ENCODE measurements around the gene MEN1. TPM values are rescaled to one million over a fixed set of nuclear protein-coding genes. Genes with fewer than 3 reads are reported as not detected.

MEN1 gene
- total RNA-seq, 6 donors from 2014 or later: 15.4 to 47.1 (median 24.4) TPM

DNA sequence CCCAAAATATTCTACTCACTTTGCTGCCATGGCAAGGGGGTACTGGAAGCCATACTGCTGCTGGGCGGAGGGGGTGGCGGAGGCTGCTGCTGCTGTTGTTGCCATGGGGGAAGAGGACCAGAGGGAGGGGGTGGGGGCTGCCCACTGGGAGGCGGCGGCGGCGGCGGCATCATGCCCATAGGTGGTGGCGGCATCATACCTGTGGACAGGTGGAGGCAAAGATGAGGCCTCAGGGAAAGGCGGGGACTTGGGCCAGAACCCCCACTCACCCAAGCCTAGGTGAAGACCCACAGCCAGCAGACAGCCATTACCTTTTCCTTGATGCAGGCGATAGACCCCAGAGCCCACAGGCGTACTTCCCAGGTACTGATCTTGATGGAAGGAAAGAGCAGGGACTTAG lies 43.5 kb downstream of the MEN1 start:
- H3K9me3 ChIP-seq: no peaks in the 10 kb centered on the region
- peaks cover 24 to 38% (median 28%) of the 10 kb centered on the region in 4 donors for H3K4me1 ChIP-seq
- whole genome bisulfite sequencing, 2 donors: 97 to 98% methylated on average over 8 to 11 of the region's 11 CpGs
- no peak for TF ChIP-seq POLR2A (IDR thresholded peaks at IDR 0.05)
- TF ChIP-seq, protein P1, sequence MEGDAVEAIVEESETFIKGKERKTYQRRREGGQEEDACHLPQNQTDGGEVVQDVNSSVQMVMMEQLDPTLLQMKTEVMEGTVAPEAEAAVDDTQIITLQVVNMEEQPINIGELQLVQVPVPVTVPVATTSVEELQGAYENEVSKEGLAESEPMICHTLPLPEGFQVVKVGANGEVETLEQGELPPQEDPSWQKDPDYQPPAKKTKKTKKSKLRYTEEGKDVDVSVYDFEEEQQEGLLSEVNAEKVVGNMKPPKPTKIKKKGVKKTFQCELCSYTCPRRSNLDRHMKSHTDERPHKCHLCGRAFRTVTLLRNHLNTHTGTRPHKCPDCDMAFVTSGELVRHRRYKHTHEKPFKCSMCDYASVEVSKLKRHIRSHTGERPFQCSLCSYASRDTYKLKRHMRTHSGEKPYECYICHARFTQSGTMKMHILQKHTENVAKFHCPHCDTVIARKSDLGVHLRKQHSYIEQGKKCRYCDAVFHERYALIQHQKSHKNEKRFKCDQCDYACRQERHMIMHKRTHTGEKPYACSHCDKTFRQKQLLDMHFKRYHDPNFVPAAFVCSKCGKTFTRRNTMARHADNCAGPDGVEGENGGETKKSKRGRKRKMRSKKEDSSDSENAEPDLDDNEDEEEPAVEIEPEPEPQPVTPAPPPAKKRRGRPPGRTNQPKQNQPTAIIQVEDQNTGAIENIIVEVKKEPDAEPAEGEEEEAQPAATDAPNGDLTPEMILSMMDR (IDR thresholded peaks at IDR 0.05): no peak
- TF ChIP-seq POLR2AphosphoS5 (IDR thresholded peaks at IDR 0.05): no peak
- no peak for TF ChIP-seq EP300 (IDR thresholded peaks at IDR 0.05)
- H3K27ac ChIP-seq: peak overlapping the region in 3 of 4 donors; percentile 14 to 73 (median 68)
- H3K36me3 ChIP-seq: peaks cover 70 to 99% (median 93%) of the 10 kb centered on the region in 4 donors
- no peak overlapping the region for H3K4me3 ChIP-seq
- H3K27me3 ChIP-seq: no peaks in the 10 kb centered on the region
- ATAC-seq (ENCODE audit: low FRiP score in 2 of 2) (no peak), DNase-seq (peak in 1 of 2 donors; percentile 78)

DNA sequence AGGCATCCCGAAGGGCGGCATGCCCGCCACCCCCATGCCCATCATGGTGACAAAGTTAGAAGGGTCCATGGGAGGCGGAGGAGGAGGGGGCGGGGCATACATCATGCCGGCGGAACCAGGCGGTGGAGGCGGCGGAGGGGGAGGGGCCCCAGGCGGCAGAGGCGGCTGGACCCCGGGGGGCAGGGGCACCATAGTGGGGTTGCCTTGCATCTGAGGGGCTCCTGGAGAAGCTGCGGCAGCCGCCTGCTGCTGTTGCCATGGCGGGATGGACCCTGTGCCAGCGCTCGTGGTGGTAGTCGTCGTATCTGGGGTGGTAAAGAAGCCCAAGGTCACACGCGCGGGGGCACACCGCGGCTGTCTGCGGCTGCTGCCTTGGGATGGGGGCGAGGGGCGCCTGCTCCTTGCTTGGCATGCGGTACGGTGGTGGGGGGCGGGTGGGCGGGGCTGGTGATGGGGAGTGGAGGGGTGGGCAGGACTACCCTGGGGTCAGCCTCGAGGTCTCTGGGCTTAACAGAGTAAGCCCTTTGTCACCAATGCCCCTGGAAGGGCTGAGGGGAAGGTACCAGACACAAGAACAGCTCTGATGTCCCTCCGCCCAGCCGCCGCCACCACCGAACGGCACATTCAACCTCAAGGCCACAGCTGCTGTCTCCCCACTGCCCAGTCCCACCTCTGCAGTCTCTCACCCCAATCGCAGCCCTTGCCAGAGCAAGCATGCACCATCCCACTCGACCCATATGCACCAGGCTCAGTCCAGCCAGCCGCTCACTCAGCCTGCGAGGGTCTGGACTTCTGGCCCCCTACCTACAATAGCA lies 44.3 kb downstream of the MEN1 start:
- Histone ChIP-seq H3K9me3 (no peaks in the 10 kb centered on the region), H3K27me3 (no peaks in the 10 kb centered on the region), H3K4me3 (no peak overlapping the region), H3K4me1 (peaks cover 19 to 32% (median 26%) of the 10 kb centered on the region in 4 donors), H3K27ac (no peak overlapping the region), H3K36me3 (peaks cover 62 to 91% (median 88%) of the 10 kb centered on the region in 4 donors)
- 95 to 97% methylated on average over 17 to 28 of the region's 42 CpGs for WGBS, 2 donors
- TF ChIP-seq EP300 (IDR thresholded peaks at IDR 0.05) (no peak), POLR2AphosphoS5 (IDR thresholded peaks at IDR 0.05) (no peak), POLR2A (IDR thresholded peaks at IDR 0.05) (no peak)
- TF ChIP-seq, protein P1 (IDR thresholded peaks at IDR 0.05): no peak
- ATAC-seq (ENCODE audit: low FRiP score in 2 of 2) (no peak), DNase-seq (peak in 1 of 2 donors; percentile 80)

DNA sequence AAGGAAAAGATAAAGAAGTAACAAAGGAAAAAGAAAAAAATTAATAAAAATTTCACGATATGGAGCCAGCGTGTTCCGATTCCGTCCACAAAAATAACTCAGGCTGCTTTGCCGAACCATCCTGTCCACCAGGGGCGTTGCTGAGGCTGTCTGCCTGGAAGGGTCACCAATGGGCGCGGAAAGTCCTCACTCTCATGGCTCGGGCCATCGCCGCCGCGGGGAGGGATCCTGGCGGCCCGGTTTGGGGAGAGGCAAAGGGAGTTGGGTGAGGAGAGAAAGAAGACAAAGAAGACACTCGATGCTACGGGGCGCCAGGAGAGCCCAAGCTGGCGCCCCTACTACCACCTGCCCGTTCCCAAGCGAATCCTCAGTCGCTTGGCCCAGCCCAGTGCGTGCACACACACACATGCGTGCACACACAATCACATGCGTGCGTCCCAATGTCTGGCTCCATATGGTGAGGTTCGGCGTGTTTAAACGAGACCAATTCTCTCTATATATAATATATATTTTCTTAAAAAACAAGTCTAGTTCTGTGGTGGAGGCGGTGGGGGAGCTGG lies 45.0 kb downstream of the MEN1 start:
- TF ChIP-seq POLR2A (IDR thresholded peaks at IDR 0.05): no peak
- TF ChIP-seq POLR2AphosphoS5 (IDR thresholded peaks at IDR 0.05): no peak
- TF ChIP-seq EP300 (IDR thresholded peaks at IDR 0.05): no peak
- TF ChIP-seq, protein P1 (IDR thresholded peaks at IDR 0.05): peak in 1 of 6 experiments; percentile 11
- peaks cover 56 to 87% (median 81%) of the 10 kb centered on the region in 4 donors for H3K36me3 ChIP-seq
- no peaks in the 10 kb centered on the region for H3K27me3 ChIP-seq
- peak overlapping the region in 2 of 4 donors; percentile 20 to 50 for H3K27ac ChIP-seq
- H3K4me1 ChIP-seq: peaks cover 19 to 37% (median 26%) of the 10 kb centered on the region in 4 donors
- DNase-seq (peak in 1 of 2 donors; percentile 80), ATAC-seq (ENCODE audit: low FRiP score in 2 of 2) (no peak)
- no peaks in the 10 kb centered on the region for H3K9me3 ChIP-seq
- 90 to 92% methylated on average over 30 of the region's 30 CpGs for WGBS, 2 donors
- H3K4me3 ChIP-seq: no peak overlapping the region

DNA sequence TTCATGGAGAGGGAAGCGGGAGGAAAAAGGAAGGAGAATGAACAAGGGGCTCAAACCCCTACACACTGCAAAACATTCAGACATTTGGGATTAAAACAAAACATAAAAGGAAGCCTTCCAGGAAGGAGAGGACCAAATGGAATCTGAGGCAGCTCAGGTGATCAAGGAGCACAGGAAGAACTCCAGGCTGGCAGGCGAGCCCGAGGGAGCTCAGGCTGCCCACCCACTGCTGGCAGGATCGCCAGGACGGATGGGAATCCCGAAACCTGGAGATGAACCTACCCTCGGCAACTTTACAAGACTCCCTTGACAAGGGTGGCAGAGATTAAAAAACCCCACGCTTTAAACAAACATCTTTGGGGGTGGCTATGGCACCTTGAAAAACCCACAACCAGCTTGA lies 45.6 kb downstream of the MEN1 start:
- ATAC-seq (ENCODE audit: low FRiP score in 2 of 2) (no peak), DNase-seq (no peak)
- H3K4me3 ChIP-seq: no peak overlapping the region
- 86 to 89% methylated on average over 8 of the region's 8 CpGs for WGBS, 2 donors
- H3K4me1 ChIP-seq: peaks cover 23 to 43% (median 29%) of the 10 kb centered on the region in 4 donors
- peak overlapping the region in 3 of 4 donors; percentile 20 to 67 (median 50) for H3K27ac ChIP-seq
- H3K36me3 ChIP-seq: peaks cover 52 to 81% (median 75%) of the 10 kb centered on the region in 4 donors
- H3K9me3 ChIP-seq: no peaks in the 10 kb centered on the region
- no peak for TF ChIP-seq EP300 (IDR thresholded peaks at IDR 0.05)
- no peak for TF ChIP-seq POLR2AphosphoS5 (IDR thresholded peaks at IDR 0.05)
- TF ChIP-seq, protein P1 (IDR thresholded peaks at IDR 0.05): no peak
- TF ChIP-seq POLR2A (IDR thresholded peaks at IDR 0.05): no peak
- no peaks in the 10 kb centered on the region for H3K27me3 ChIP-seq

Measured in upper lobe of left lung (tissue), 6 donors.